K562 (cell line): ENCODE data around the gene AKAP6. TPM values are rescaled to one million over a fixed set of nuclear protein-coding genes. Genes with fewer than 3 reads are reported as not detected.

ENCODE experiments used
- ATAC-seq: fragments of 200-7000 bp; cut with Tn5 transposase; 3 replicates; pipeline ENCODE4 v1.9.1; 2020; ENCODE audit warnings: moderate library complexity
- BruUV-seq: library from RNA; stranded (reverse); fragments of 400-500 nt; replicated peaks from 2 replicates; lab custom pipeline; 2021; lab: Mats Ljungman, UMichigan
- CTCF ChIA-PET: fragments of 300-600 bp; formaldehyde crosslinking; extraction: SDS; loops from one replicate; lab custom pipeline; 2021; ENCODE audit warnings: low intra/inter-chr PET ratio; lab: Yijun Ruan, JAX
- POLR2A ChIA-PET: fragments of 300-600, 350-650 bp; sonication (Branson Sonifier 250); formaldehyde crosslinking; extraction: SDS; loops from one replicate; lab custom pipeline; 2021; ENCODE audit warnings: antibody characterized with exemption, inconsistent platforms; lab: Yijun Ruan, JAX
- DNase-seq, 4 experiments: peaks; one replicate each; pipeline versions ENCODE4 v3.0.0 to v3.0.0-alpha.2; 2011 to 2018; ENCODE audit warnings: low spot score in 3 of 4, mixed read lengths in 3 of 4; ENCODE audit errors: extremely low read depth in 1 of 4
- FAIRE-seq: peaks from 2 replicates; lab custom pipeline; 2011; peaks lifted over from hg19 to GRCh38; lab: Jason Lieb, UNC
- H2AFZ ChIP-seq: 2 replicates; pipeline ENCODE4 v1.6.0; 2011; ENCODE audit warnings: low read depth, low read length, control low read depth, inconsistent platforms
- H3K27ac ChIP-seq: fragments of 200-600 bp; 3 replicates; pipeline ENCODE4 v1.8.0; 2011; ENCODE audit warnings: low read depth, mild to moderate bottlenecking, control low read depth, inconsistent platforms, low read length, moderate library complexity, mixed read lengths; ENCODE audit errors: extremely low read depth
- H3K27me3 ChIP-seq, 2 experiments: fragments of 300-600 bp in 1 of 2; 2 replicates in 1 of 2; 3 replicates in 1 of 2; pipeline versions ENCODE4 v1.6.0 to v1.8.0; 2011; ENCODE audit warnings: inconsistent platforms in 2 of 2, low read length in 2 of 2, mild to moderate bottlenecking in 1 of 2, mixed read lengths in 1 of 2, moderate library complexity in 1 of 2; ENCODE audit not compliant: control insufficient read depth in 2 of 2, insufficient read depth in 2 of 2
- H3K36me3 ChIP-seq: fragments of 300-600 bp; 3 replicates; pipeline ENCODE4 v1.8.0; 2011; ENCODE audit warnings: mild to moderate bottlenecking, low read length, inconsistent platforms; ENCODE audit not compliant: control insufficient read depth, insufficient read depth
- H3K4me1 ChIP-seq, 2 experiments: fragments of 200-600 bp in 1 of 2; replicated peaks in 1 of 2; 2 replicates in 1 of 2; 3 replicates in 1 of 2; pipeline versions ENCODE4 v1.5.1 to v1.8.0; 2011; ENCODE audit warnings: inconsistent platforms in 2 of 2, low read length in 2 of 2, mild to moderate bottlenecking in 1 of 2, mixed read lengths in 1 of 2, moderate library complexity in 1 of 2; ENCODE audit not compliant: control insufficient read depth in 2 of 2, insufficient read depth in 2 of 2
- H3K4me2 ChIP-seq: 2 replicates; pipeline ENCODE4 v1.6.1; 2011; ENCODE audit warnings: low read length, control low read depth, inconsistent platforms, mixed read lengths; ENCODE audit not compliant: insufficient read depth
- H3K4me3 ChIP-seq: fragments of 200-600 bp; sonication (generic), shearing (Covaris generic); 2 replicates; pipeline ENCODE4 v1.5.1; 2016; ENCODE audit warnings: control low read depth, inconsistent platforms
- H3K79me2 ChIP-seq: fragments of 200-600 bp; 3 replicates; pipeline ENCODE4 v1.8.0; 2011; ENCODE audit warnings: low read length, inconsistent platforms; ENCODE audit not compliant: control insufficient read depth, insufficient read depth
- H3K9ac ChIP-seq, 2 experiments: 2 replicates each; pipeline versions ENCODE4 v1.6.0 to v1.6.1; 2011; ENCODE audit warnings: low read depth in 2 of 2, low read length in 2 of 2, control low read depth in 1 of 2, inconsistent platforms in 1 of 2, mild to moderate bottlenecking in 1 of 2, mixed read lengths in 1 of 2; ENCODE audit not compliant: insufficient read depth in 1 of 2
- H3K9me1 ChIP-seq: one replicate; pipeline ENCODE4 v1.6.0; 2011; ENCODE audit warnings: inconsistent platforms, mild to moderate bottlenecking, low read length, moderate library complexity; ENCODE audit not compliant: control insufficient read depth, insufficient read depth
- H3K9me3 ChIP-seq: replicated peaks from 2 replicates; pipeline ENCODE4 v1.5.1; 2011; ENCODE audit warnings: low read depth, low read length, inconsistent platforms; ENCODE audit not compliant: control insufficient read depth, insufficient read depth
- H4K20me1 ChIP-seq: replicated peaks from 2 replicates; pipeline ENCODE4 v1.6.1; 2011; ENCODE audit warnings: low read length, inconsistent platforms, mixed read lengths; ENCODE audit not compliant: control insufficient read depth, insufficient read depth
- ATF1 ChIP-seq, 2 experiments: fragments of 450-650 bp in 1 of 2; IDR thresholded peaks; 2 replicates each; pipeline ENCODE4 v1.6.1; 2016; ENCODE audit warnings: missing compliant biosample characterization in 1 of 2, missing genetic modification characterization in 1 of 2
- C11orf30 ChIP-seq: fragments of 450-650 bp; IDR thresholded peaks from 2 replicates; pipeline ENCODE4 v1.6.1; 2016; ENCODE audit warnings: low read depth, mild to moderate bottlenecking
- ETV1 ChIP-seq: fragments of 450-650 bp; conservative IDR thresholded peaks from 2 replicates; pipeline ENCODE4 v1.6.1; 2016; ENCODE audit warnings: missing genetic modification characterization, control low read depth, low read depth, missing compliant biosample characterization
- KDM1A ChIP-seq, 2 experiments: fragments of 450-650 bp; IDR thresholded peaks; 2 replicates each; pipeline ENCODE4 v1.6.1; 2016; ENCODE audit warnings: mild to moderate bottlenecking in 2 of 2
- LARP7 ChIP-seq: fragments of 450-650 bp; IDR thresholded peaks from 2 replicates; pipeline ENCODE4 v1.6.1; 2016
- MCM2 ChIP-seq: fragments of 450-650 bp; IDR thresholded peaks from 2 replicates; pipeline ENCODE4 v1.6.1; 2017; ENCODE audit warnings: low read depth, mild to moderate bottlenecking
- SLC30A9 ChIP-seq: fragments of 250-450 bp; sonication (Bioruptor Pico); IDR thresholded peaks from 2 replicates; pipeline ENCODE4 v1.8.0; 2022; ENCODE audit warnings: mild to moderate bottlenecking, moderate library complexity
- TRIM24 ChIP-seq, 2 experiments: fragments of 450-650 bp; IDR thresholded peaks; 2 replicates each; pipeline ENCODE4 v1.6.1; 2016
- ZBTB17 ChIP-seq: fragments of 450-650 bp; formaldehyde crosslinking; IDR thresholded peaks from 2 replicates; pipeline ENCODE4 v1.4.0; 2020; ENCODE audit warnings: mild to moderate bottlenecking
- ZEB2 ChIP-seq: fragments of 450-650 bp; IDR thresholded peaks from 2 replicates; pipeline ENCODE4 v1.6.1; 2016
- ZKSCAN1 ChIP-seq: fragments of 150-350 bp; IDR thresholded peaks from 2 replicates; pipeline ENCODE4 v1.6.1; 2016; ENCODE audit warnings: low read depth, low read length
- ZNF3 ChIP-seq: fragments of 250-450 bp; sonication (Bioruptor Pico); IDR thresholded peaks from 2 replicates; pipeline ENCODE4 v1.5.0; 2021; ENCODE audit warnings: mild to moderate bottlenecking, moderate library complexity
- ZNF398 ChIP-seq: fragments of 250-450 bp; sonication (Bioruptor Pico); IDR thresholded peaks from 2 replicates; pipeline ENCODE4 v1.8.0; 2021; ENCODE audit warnings: moderate library complexity, mild to moderate bottlenecking, inconsistent platforms
- ZNF695 ChIP-seq: fragments of 450-650 bp; formaldehyde crosslinking; IDR thresholded peaks from 2 replicates; pipeline ENCODE4 v1.4.0; 2020; ENCODE audit warnings: mild to moderate bottlenecking, moderate library complexity
- WGBS: fragments of 100-300 bp; shearing (Covaris generic); methylation state at CpG from one replicate; pipeline ENCODE4 v1.1.6; 2016; ENCODE audit warnings: low coverage, mixed read lengths; ENCODE audit not compliant: insufficient coverage; ENCODE audit errors: missing lambda C conversion rate; 5-methylcytosine and 5-hydroxymethylcytosine counted together
- in situ Hi-C: fragments of 300-500 bp; cut with MboI; formaldehyde crosslinking; loops from 4 replicates; pipeline ENCODE4 v1.15.0; 2018; ENCODE audit warnings: inconsistent platforms, mixed read lengths
- intact Hi-C: fragments of 100-400 bp; cut with micrococcal nuclease; formaldehyde crosslinking; loops from 2 replicates; pipeline ENCODE4 v1.14.2; 2022
- polyA plus RNA-seq, 8 experiments: library from polyadenylated mRNA; depleted of rRNA in 4 of 8; stranded (reverse) in 5 of 8; unstranded in 3 of 8; fragments of >200 nt; fragmentation: Nextera tagmentation in 2 of 8; fragmentation: Illumina TruSeq in 1 of 8; extraction: Ambion mirVana in 2 of 8; extraction: Trizol in 1 of 8; gene quantifications; 2 replicates each; pipeline versions ENCODE4 v1.2.1 to v1.2.3, GENCODE V29; 2011 to 2014; ENCODE audit warnings: inconsistent platforms in 1 of 8, missing spikeins in 1 of 8
- total RNA-seq, 7 experiments: library from RNA; depleted of rRNA in 6 of 7; stranded (reverse); fragments of >200 nt in 6 of 7; fragmentation: Illumina TruSeq in 2 of 7; extraction: Trizol in 2 of 7; gene quantifications; 2 replicates each; pipeline versions ENCODE4 v1.2.1 to v1.2.3, GENCODE V29; 2011 to 2021; ENCODE audit warnings: low replicate concordance in 1 of 7

AKAP6 gene
- total and polyA plus RNA-seq, 9 of the 15 experiments (the other 6 are each of a cell fraction or from before 2014, with no cell fraction given), result 0.03 to 1.7 (median 0.48) TPM

DNA sequence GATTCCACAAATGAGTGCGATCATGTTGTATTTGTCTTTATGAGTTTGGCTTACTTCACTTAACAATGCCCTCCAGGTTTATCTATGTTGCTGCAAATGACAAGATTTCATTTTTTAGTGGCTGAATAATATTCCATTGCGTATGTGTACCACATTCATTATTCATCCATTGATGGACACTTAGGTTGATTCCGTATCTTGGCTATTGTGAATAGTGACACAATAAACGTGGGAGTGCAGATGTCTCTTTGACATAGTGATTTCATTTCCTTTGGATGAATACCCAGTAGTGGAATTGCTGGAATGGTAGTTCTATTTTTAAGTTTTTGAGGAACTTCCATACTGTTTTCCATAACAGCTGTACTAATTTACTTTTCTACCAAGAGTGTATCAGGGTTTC is 23.5 kb downstream of the AKAP6 start:
- no peaks in the 10 kb centered on the region for H3K79me2 ChIP-seq
- POLR2A ChIA-PET, result no interaction called here
- no peak for TF ChIP-seq LARP7
- no peak for TF ChIP-seq ATF1 (CRISPR knock-in tag; IDR thresholded peaks at IDR 0.05)
- no peak for TF ChIP-seq ATF1 (tag; IDR thresholded peaks at IDR 0.05)
- TF ChIP-seq ZNF398 (CRISPR knock-in tag), result no peak
- no peak for TF ChIP-seq ZBTB17
- no peak for TF ChIP-seq ZEB2
- no peak for TF ChIP-seq ETV1
- no peak for TF ChIP-seq ZKSCAN1
- no peak for TF ChIP-seq MCM2
- no peak for TF ChIP-seq TRIM24 (IDR thresholded peaks at IDR 0.05)
- no peak for TF ChIP-seq SLC30A9 (CRISPR knock-in tag)
- TF ChIP-seq ZNF695 (CRISPR knock-in tag), result no peak
- no peak for TF ChIP-seq ZNF3 (CRISPR knock-in tag)
- no peak for TF ChIP-seq C11orf30
- no peak for TF ChIP-seq KDM1A (IDR thresholded peaks at IDR 0.05)

More for the DNA sequence above, 23.5 kb downstream of the AKAP6 start:
- CTCF ChIA-PET, result no interaction called here
- FAIRE-seq, result no peak
- Histone ChIP-seq H3K36me3 (no peaks in the 10 kb centered on the region), H3K4me2 (no peak overlapping the region), H3K27ac (no peak overlapping the region), H3K9ac (no peak overlapping the region), H4K20me1 (no peaks in the 10 kb centered on the region), H3K4me3 (no peak overlapping the region), H2AFZ (no peak overlapping the region), H3K9me1 (no peaks in the 10 kb centered on the region), H3K4me1 (no peaks in the 10 kb centered on the region), H3K9me3 (no peaks in the 10 kb centered on the region), H3K27me3 (no peaks in the 10 kb centered on the region)
- BruUV-seq, result no TSS peak
- intact Hi-C loops, result no loop called here
- DNase-seq, result no peak
- ATAC-seq, result no peak
- 50% methylated on average over 4 of the region's 4 CpGs for WGBS
- in situ Hi-C loops, result no loop called here
